Measurements from ENCODE around the gene DFFB.

The DFFB gene

DNA sequence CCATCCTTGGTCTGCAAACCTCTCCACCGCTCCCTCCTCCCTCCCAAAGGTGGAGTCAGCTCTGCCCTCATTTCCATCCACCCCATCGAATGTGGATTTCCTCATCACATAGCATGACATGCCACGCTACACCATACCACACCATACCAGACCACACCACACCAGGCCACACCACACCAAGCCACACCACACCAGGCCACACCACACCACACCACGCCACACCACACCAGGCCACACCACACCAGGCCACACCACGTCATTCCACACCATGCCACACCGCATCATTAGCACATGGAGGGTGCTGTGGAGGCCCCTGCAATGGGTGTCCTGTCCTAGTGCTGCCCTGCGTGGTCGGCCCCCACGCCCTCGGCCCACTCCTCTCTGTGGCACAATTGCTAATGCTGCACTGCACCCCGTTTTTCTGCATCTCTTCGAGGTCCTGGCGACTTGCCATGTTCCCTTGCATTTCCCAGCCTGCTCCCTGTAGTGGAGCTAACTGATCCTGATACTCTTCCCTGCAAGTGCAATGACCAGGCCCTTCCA lies 11.3 kb downstream of the DFFB start:
- ATAC-seq (replicated peaks): no peak
- H3K36me3 Mint-ChIP-seq (ENCODE audit: insufficient read depth): peaks cover 34% of the 10 kb centered on the region
- H3K4me3 Mint-ChIP-seq: no peak overlapping the region
- H3K9me3 Mint-ChIP-seq: no peaks in the 10 kb centered on the region
- peaks cover 3 to 6% of the 10 kb centered on the region in 2 donors for H3K4me1 Mint-ChIP-seq (ENCODE audit: low read depth in 2 of 2)
- H3K27ac Mint-ChIP-seq: peak overlapping the region; percentile 78 to 87
- H3K27me3 Mint-ChIP-seq: no peaks in the 10 kb centered on the region
- DNase-seq: no peak

DNA sequence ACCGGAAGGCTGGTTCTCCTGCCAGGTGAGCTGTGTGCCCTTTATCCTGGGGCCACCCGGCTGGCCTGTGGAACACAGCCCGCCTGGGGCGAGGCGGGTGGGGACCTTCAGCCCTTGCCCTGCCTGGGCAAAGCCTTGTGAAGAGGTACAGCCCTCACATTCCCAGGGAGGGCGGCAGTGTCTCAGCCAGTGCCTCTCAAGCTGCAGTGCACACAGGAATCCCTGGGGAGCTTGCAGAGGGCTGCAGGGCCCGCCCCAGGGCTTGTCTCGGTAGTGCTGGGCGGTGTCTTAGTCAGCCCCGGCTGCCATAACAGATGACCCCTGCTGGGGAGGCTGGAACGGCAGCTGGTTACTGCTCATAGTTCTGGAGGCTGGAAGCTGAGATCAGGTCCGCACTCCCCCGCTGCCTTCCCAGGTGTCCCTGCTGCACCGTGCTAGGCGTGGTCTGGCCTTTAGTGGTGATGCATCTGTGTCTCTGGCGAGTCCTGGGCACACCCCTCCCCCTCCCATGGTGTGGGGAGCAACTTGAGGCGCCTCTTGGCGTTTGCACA lies 12.6 kb downstream of the DFFB start:
- H3K9me3 Mint-ChIP-seq: no peaks in the 10 kb centered on the region
- no peaks in the 10 kb centered on the region for H3K27me3 Mint-ChIP-seq
- peaks cover 35% of the 10 kb centered on the region for H3K36me3 Mint-ChIP-seq (ENCODE audit: insufficient read depth)
- no peak overlapping the region for H3K27ac Mint-ChIP-seq
- no peak overlapping the region for H3K4me3 Mint-ChIP-seq
- DNase-seq (no peak), ATAC-seq (replicated peaks) (no peak)
- peaks cover 3 to 5% of the 10 kb centered on the region in 2 donors for H3K4me1 Mint-ChIP-seq (ENCODE audit: low read depth in 2 of 2)

DNA sequence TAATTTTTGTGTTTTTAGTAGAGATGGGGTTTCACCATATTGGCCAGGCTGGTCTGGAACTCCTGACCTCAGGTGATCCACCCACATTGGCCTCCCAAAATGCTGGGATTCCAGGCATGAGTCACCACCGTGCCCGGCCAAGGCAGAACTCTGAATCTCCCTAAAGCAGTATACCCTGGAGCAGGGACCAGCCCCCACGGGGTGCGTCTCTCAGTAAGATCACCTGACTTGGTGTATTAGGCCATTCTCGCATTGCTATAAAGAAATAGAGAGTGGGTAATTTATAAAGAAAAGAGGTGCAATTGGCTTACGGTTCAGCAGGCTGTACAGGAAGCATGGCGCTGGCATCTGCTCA lies 14.2 kb downstream of the DFFB start:
- H3K27ac Mint-ChIP-seq: peak overlapping the region in 1 of 2 donors; percentile 65
- no peak for DNase-seq
- H3K4me3 Mint-ChIP-seq: no peak overlapping the region
- H3K36me3 Mint-ChIP-seq (ENCODE audit: insufficient read depth): peaks cover 36% of the 10 kb centered on the region
- H3K9me3 Mint-ChIP-seq: no peaks in the 10 kb centered on the region
- ATAC-seq (replicated peaks): no peak
- H3K27me3 Mint-ChIP-seq: no peaks in the 10 kb centered on the region
- peaks cover 0 to 3% of the 10 kb centered on the region in 2 donors for H3K4me1 Mint-ChIP-seq (ENCODE audit: low read depth in 2 of 2)

DNA sequence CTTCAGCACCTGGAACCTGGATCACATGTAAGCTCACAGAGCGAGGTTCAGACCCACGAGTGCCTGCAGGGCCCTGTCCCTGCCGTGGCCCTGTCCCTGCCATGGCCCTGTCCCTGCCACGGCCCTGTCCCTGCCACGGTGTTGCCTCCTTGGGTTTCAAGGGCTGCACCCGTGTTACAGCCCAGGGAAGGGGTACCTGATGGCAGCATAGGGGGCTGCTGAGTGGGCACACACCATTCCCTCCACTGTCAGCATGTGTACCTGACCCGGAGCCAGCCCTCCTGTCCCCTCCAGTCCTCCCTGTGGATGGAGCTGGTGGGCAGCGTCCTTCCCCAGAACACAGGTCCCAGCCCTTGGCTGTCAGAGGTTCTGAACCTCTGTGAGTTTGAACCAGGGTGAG lies 15.3 kb downstream of the DFFB start:
- peak overlapping the region; percentile 26 to 62 for H3K27ac Mint-ChIP-seq
- no peak overlapping the region for H3K4me3 Mint-ChIP-seq
- peaks cover 0 to 3% of the 10 kb centered on the region in 2 donors for H3K4me1 Mint-ChIP-seq (ENCODE audit: low read depth in 2 of 2)
- H3K27me3 Mint-ChIP-seq: no peaks in the 10 kb centered on the region
- ATAC-seq (replicated peaks) (no peak), DNase-seq (no peak)
- no peaks in the 10 kb centered on the region for H3K9me3 Mint-ChIP-seq
- H3K36me3 Mint-ChIP-seq (ENCODE audit: insufficient read depth): peaks cover 32% of the 10 kb centered on the region

DNA sequence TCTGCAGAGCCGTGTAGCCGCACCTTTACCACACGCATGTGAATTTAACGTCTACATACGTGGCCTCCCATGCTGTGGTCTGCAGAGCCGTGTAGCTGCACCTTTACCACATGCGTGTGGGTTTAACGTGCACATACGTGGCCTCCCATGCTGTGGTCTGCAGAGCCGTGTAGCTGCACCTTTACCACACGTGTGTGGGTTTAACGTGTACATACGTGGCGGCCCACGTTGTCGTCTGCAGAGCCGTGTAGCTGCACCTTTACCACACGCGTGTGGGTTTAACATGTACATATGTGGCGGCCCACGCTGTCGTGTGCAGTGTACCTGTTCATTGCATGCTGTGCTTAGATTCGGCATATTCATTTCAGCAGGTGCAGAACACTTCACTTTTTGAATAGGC lies 17.5 kb downstream of the DFFB start:
- no peak overlapping the region for H3K4me3 Mint-ChIP-seq
- H3K9me3 Mint-ChIP-seq: no peaks in the 10 kb centered on the region
- H3K36me3 Mint-ChIP-seq (ENCODE audit: insufficient read depth): peaks cover 32% of the 10 kb centered on the region
- no peaks in the 10 kb centered on the region for H3K4me1 Mint-ChIP-seq (ENCODE audit: low read depth in 2 of 2)
- no peak overlapping the region for H3K27ac Mint-ChIP-seq
- ATAC-seq (replicated peaks): no peak
- DNase-seq: no peak
- H3K27me3 Mint-ChIP-seq: no peaks in the 10 kb centered on the region

DNA sequence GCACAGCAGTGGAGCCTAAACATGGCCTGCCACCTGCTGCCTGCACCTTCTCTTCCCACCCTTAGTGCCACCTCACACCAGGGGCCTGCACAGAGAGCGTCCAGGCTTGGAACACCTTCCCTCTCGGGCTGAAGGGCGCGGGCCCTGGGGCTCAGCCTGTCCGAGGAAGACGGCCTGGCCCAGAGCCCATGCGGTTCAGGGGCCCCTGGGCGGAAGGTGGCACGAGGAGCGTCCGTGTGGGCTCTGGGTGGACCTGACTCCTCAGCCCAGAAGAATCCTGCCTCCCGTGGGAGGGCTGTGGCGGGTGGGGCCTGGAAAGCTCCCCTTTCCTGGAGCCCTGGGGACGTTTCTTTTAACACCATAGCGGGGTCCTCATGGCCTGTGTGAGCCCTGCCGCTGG lies 19.4 kb downstream of the DFFB start:
- no peaks in the 10 kb centered on the region for H3K9me3 Mint-ChIP-seq
- peaks cover 19% of the 10 kb centered on the region for H3K36me3 Mint-ChIP-seq (ENCODE audit: insufficient read depth)
- no peak overlapping the region for H3K4me3 Mint-ChIP-seq
- ATAC-seq (replicated peaks): no peak
- H3K4me1 Mint-ChIP-seq (ENCODE audit: low read depth in 2 of 2): peaks cover 0 to 4% of the 10 kb centered on the region in 2 donors
- H3K27ac Mint-ChIP-seq: no peak overlapping the region
- no peaks in the 10 kb centered on the region for H3K27me3 Mint-ChIP-seq
- no peak for DNase-seq

DNA sequence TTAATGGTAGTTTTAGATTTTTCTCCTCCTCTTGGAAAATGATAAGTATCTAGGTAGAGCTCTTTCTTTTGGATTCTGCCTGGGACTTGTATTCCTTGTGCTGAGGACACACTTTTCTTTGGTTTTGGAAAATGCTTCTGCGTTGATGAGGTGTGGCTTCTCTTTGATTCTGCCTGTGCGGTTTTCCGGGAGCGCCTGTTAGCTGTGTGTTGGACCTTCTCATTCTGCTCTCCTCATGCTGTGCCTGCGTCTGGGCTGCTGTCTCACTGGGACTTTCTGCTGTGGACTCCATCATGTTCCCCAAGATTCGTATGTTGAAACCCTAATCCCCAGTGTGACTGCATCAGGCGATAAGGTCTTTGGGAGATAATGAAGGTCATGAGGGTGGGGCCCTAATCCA lies 21.8 kb downstream of the DFFB start:
- ATAC-seq (replicated peaks): no peak
- DNase-seq: no peak
- H3K4me1 Mint-ChIP-seq (ENCODE audit: low read depth in 2 of 2): peaks cover 0 to 4% of the 10 kb centered on the region in 2 donors
- no peak overlapping the region for H3K27ac Mint-ChIP-seq
- no peak overlapping the region for H3K4me3 Mint-ChIP-seq
- peaks cover 28% of the 10 kb centered on the region for H3K36me3 Mint-ChIP-seq (ENCODE audit: insufficient read depth)
- H3K27me3 Mint-ChIP-seq: no peaks in the 10 kb centered on the region
- no peaks in the 10 kb centered on the region for H3K9me3 Mint-ChIP-seq

DNA sequence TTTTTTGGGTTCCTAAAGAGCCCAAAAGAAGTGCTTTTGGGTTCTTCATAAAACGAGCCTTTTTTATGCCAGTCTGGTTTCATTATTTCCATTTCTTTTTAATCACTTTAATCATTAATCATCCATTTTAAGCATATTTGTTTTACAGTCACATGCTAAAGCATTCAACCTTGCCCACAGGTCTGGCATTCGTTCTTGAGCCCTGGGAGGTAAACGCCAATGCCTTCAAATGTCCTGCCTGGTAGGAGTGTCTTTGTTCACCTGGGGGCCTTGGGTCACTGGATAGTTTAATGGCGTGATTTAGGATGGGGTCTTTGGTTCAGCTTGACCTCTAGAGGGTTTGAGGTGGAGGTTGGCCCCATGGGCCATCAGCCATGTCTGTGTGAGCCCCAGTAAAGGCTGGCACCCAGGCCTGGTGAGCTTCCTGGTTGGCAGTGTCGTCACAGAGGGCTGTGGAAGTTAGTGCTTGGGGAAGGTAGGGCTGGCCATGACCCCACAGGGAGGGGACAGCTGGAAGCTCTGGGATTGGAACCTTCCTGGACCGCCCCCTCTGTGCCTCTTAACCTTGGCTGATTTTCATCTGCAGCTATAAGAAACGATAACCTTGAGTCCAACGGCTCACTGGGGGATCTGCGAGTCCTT lies 22.6 kb downstream of the DFFB start:
- Mint-ChIP-seq H3K36me3 (ENCODE audit: insufficient read depth) (peaks cover 36% of the 10 kb centered on the region), H3K4me1 (ENCODE audit: low read depth in 2 of 2) (peaks cover 0 to 4% of the 10 kb centered on the region in 2 donors), H3K9me3 (no peaks in the 10 kb centered on the region), H3K27ac (no peak overlapping the region), H3K27me3 (no peaks in the 10 kb centered on the region), H3K4me3 (no peak overlapping the region)
- no peak for ATAC-seq (replicated peaks)
- no peak for DNase-seq

DNA sequence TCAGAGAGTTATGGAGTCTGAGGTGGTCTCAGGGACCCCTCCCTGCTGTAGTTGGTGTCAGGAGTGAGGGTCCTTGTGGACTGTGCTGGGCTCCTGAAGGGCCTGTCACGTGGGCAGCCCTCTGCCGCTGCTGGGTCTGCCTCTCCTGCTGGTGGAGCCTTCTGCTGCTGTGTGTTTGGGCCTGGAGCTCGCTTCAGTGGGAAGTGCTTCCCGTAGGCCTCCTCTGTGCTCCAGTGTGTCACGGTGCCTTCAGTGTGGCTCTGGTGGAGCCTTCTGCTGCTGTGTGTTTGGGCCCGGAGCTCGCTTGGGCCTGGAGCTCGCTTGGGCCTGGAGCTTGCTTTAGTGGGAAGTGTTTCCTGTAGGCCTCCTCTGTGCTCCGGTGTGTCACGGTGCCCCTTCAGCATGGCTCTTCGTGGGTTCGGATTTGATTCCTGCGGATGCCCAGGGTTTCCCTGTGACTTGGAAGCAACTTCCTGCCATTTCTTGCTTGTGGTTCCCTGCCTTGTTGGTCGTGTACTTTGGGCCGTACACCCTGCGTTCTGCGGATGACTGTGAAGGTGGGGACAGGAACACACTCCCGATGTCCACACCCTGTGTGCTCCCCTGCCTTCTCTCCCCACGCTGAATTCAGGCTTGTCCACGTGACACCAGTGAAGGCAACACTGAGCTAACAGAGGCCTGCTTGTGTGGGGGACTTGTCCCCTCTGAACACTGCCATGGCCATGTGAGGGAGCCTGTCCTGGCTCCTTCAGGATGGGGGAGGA lies 23.3 kb downstream of the DFFB start:
- peaks cover 40% of the 10 kb centered on the region for H3K36me3 Mint-ChIP-seq (ENCODE audit: insufficient read depth)
- peak overlapping the region; percentile 35 to 75 for H3K27ac Mint-ChIP-seq

DNA sequence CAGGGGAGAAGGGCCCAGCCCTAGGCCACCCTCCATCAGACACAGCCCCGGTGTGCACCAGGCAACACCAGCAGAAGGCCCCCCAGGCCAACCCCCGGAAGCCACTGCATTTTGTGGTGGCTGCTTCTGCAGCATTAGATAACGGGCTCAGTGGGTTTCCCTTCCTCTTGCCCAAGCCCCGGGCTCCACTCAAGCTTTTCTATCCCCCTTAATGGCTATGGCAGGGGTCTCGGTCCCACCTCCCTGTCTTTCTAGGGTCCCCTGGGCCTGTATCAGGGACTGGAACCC lies 23.9 kb downstream of the DFFB start:
- Mint-ChIP-seq H3K9me3 (no peaks in the 10 kb centered on the region), H3K4me1 (ENCODE audit: low read depth in 2 of 2) (peaks cover 0 to 4% of the 10 kb centered on the region in 2 donors), H3K4me3 (no peak overlapping the region), H3K36me3 (ENCODE audit: insufficient read depth) (peaks cover 39% of the 10 kb centered on the region), H3K27ac (peak overlapping the region; percentile 35 to 75), H3K27me3 (no peaks in the 10 kb centered on the region)
- ATAC-seq (replicated peaks): no peak
- no peak for DNase-seq

More for the DNA sequence above, 23.3 kb downstream of the DFFB start:
- Mint-ChIP-seq H3K4me3 (no peak overlapping the region), H3K4me1 (ENCODE audit: low read depth in 2 of 2) (peaks cover 0 to 4% of the 10 kb centered on the region in 2 donors), H3K9me3 (no peaks in the 10 kb centered on the region), H3K27me3 (no peaks in the 10 kb centered on the region)
- ATAC-seq (replicated peaks): no peak
- DNase-seq: no peak

DNA sequence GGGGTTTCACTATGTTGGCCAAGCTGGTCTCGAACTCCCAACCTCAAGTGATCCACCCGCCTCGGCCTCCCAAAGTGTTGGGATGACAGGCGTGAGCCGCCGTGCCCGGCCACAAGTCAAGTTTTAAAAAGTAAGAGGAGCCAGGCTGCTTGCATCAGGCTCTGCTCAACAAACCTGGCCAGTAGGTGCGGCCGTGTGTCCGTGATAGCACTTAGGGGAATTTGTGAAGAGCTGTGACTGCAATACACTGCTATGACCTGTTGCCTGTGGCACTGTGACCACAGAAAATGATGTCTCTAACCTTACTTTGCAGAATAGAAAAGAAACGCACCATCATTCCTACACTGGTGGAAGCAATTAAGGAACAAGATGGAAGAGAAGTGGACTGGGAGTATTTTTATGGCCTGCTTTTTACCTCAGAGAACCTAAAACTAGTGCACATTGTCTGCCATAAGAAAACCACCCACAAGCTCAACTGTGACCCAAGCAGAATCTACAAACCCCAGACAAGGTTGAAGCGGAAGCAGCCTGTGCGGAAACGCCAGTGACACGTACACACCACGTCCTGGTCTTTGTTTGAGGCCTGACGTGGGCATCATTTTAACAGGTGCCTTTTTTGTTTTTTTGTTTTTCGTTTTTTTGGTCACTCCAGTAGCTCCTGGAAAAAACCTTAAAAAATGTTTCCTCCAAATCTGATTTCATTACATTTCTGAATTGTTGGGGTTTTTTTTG lies 26.1 kb downstream of the DFFB start:
- peak overlapping the region; percentile 31 to 45 for H3K4me3 Mint-ChIP-seq
- peak overlapping the region; percentile 87 to 95 for H3K27ac Mint-ChIP-seq
- H3K36me3 Mint-ChIP-seq (ENCODE audit: insufficient read depth): peaks cover 56% of the 10 kb centered on the region
- peak; percentile 94 for ATAC-seq (replicated peaks)
- no peaks in the 10 kb centered on the region for H3K27me3 Mint-ChIP-seq
- H3K4me1 Mint-ChIP-seq (ENCODE audit: low read depth in 2 of 2): peaks cover 0 to 4% of the 10 kb centered on the region in 2 donors
- H3K9me3 Mint-ChIP-seq: no peaks in the 10 kb centered on the region
- DNase-seq: peak in 2 of 3 experiments; percentile 21 to 34

DNA sequence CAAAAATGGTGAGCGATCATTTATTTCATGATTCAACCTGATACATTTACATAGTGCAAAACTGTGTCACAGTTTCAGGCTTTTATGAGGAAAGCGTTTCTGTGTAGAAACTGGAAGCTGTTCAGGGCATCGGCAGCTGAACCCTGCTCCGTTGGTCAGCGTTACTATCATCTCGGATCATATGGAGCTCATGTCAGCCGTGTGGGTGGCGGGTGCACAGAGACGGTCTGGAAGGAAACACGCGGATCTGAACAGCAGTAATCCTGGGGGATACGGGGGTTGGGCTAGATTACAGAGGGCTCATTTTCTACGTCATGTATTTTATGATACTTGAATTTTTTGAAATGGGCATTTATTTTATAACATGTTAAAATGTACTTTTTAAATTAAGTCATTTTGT lies 27.7 kb downstream of the DFFB start:
- H3K27ac Mint-ChIP-seq: peak overlapping the region; percentile 74 to 95
- ATAC-seq (replicated peaks): no peak

DNA sequence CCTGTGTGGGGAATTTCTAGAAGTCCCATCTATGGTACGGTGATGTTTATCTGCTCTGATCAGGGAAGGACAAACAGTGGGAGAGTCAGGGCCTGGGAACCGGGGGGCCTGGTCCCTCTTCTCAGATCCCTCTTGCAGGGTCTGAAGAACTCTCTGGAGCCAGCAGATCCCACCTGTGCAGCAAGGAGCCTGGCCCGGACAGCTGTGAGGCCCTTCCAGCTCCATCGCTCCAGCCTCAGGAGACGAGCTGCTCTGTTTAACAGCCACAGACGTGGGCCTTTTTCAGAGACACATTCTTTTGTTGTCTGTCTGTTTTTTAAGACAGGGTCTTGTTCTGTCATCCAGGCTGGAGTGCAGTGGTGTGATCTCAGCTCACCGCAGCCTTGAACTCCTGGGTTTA lies 28.3 kb downstream of the DFFB start:
- H3K27me3 Mint-ChIP-seq: no peaks in the 10 kb centered on the region
- no peaks in the 10 kb centered on the region for H3K9me3 Mint-ChIP-seq
- ATAC-seq (replicated peaks) (no peak), DNase-seq (no peak)
- H3K27ac Mint-ChIP-seq: no peak overlapping the region
- no peak overlapping the region for H3K4me3 Mint-ChIP-seq
- H3K36me3 Mint-ChIP-seq (ENCODE audit: insufficient read depth): peaks cover 74% of the 10 kb centered on the region
- H3K4me1 Mint-ChIP-seq (ENCODE audit: low read depth in 2 of 2): peaks cover 5 to 15% of the 10 kb centered on the region in 2 donors

More for the DNA sequence above, 27.7 kb downstream of the DFFB start:
- Mint-ChIP-seq H3K4me3 (no peak overlapping the region), H3K4me1 (ENCODE audit: low read depth in 2 of 2) (peaks cover 2 to 8% of the 10 kb centered on the region in 2 donors), H3K9me3 (no peaks in the 10 kb centered on the region), H3K36me3 (ENCODE audit: insufficient read depth) (peaks cover 67% of the 10 kb centered on the region), H3K27me3 (no peaks in the 10 kb centered on the region)
- no peak for DNase-seq

Data from effector memory CD8-positive, alpha-beta T cell (primary cell).